Upper lobe of left lung (tissue), 4 donors: ENCODE measurements around the gene RPUSD4.

Experiments used
- CTCF ChIP-seq, 6 experiments: fragments of 450-650 bp in 4 of 6; fragments of 200-600 bp in 2 of 6; sonication (generic) in 2 of 6; IDR thresholded peaks; one replicate each; pipeline ENCODE4 v1.5.1; 2016 to 2019; ENCODE audit warnings: antibody characterized with exemption in 6 of 6
- POLR2AphosphoS5 ChIP-seq, 2 donors: sonication (generic); formaldehyde crosslinking; IDR thresholded peaks; one replicate each; pipeline ENCODE4 v1.5.1; 2017; ENCODE audit warnings: antibody characterized with exemption in 2 of 2

- TF ChIP-seq CTCF (IDR thresholded peaks at IDR 0.05) (no peak), POLR2AphosphoS5 (IDR thresholded peaks at IDR 0.05) (no peak)
Observed at GRCh38 chr11:126189109-126189929, 22.1 kb downstream of the RPUSD4 start.
